Measurements from ENCODE around the gene HYDIN.

The HYDIN gene

GRCh38 chr16:71230122-71230845 lies at the start of gene HYDIN:
TSS of gene HYDIN (minus strand) at chr16:71230722. CDS start at chr16:71186895, 43,827 bp downstream.
- H3K27ac ChIP-seq = no peak within 1 kb of the TSS
- peak; percentile 16 for DNase-seq (ENCODE audit: low read depth, low spot score)

DNA sequence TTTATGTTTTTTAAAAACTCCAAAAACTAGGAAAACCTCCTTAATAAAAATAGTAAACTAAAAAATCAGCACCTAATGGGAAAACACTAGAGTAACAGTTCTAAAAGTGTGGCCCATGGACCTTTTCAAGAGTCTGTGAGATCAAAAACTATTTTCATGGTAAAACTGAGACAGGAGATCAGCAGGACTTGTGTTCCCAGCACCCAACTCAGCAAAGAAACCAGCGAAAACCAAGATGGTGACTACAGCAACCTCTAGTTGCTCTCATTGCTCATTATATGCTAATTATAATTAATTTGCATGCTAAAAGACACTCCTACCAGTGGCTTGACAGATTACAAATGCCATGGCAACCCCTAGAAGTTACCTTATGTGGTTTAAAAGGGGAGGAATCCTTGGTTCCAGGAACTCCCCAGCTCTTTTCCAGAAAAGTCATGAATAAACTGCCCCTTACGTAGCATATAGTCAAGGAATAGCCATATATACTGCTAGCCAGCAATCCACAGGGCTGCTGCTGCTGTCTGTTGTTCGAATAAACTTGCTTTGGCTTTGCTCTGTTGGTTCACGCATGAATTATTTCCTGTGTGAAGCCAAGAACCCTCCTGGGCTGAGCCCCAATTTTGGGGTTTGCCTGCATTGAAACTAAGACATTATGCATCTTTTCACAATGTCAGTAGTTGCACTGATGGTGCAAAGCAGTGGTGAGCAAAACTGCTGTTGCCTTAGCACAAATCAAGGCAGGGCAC lies 46.2 kb upstream of the HYDIN start:
- no peak overlapping the region for H3K27ac ChIP-seq
- no peak for DNase-seq (ENCODE audit: low read depth, low spot score)

- no peak overlapping the region for H3K27ac ChIP-seq
- DNase-seq (ENCODE audit: low read depth, low spot score) = no peak
These were observed 42.9 kb upstream of the HYDIN start for GRCh38 chr16:71273384-71273783.

DNA sequence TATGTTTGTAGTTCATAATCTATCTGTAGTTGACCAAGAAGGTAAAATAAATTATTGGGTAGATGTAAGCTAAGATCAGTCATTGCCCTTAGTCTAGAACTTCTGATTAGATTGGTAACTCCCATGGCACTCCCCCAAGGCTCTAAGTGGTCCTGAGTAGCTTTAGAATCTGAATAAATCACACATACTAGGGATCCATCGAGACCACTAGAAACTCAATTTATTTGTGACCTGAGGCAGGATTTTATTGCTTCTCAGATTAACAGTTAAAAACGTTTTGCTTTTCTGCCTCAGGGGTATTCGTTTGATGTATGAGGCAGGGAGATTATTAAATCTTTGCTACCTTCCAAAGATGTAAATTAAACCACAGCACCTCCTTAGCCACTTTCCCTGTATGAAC lies 33.8 kb upstream of the HYDIN start:
- H3K27ac ChIP-seq = no peak overlapping the region
- DNase-seq (ENCODE audit: low read depth, low spot score) = no peak

- DNase-seq (ENCODE audit: low read depth, low spot score) = no peak
- no peak overlapping the region for H3K27ac ChIP-seq
These were observed 33.1 kb upstream of the HYDIN start for GRCh38 chr16:71263582-71263981.

GRCh38 chr16:71262391-71262790 lies 31.9 kb upstream of the HYDIN start:
- DNase-seq (ENCODE audit: low read depth, low spot score) = no peak
- H3K27ac ChIP-seq = no peak overlapping the region

DNA sequence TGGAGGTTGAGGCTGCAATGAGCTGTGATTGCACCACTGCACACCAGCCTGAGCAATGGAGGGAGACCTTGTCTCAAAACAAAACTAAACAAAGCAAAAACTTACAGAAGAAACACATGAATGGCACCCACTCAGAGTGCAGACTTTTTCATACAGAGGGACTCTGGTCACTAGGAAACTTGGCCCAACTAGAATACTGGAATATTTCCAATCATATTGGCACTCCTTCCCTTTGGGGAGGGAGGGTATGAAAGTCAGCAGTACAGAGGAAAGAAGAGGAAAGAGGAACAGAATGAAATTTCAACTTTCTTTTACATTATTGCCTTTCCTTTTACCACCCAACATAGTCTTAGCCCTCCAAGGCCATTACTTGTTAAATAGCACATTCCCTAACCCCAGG lies 30.5 kb upstream of the HYDIN start:
- DNase-seq (ENCODE audit: low read depth, low spot score) = no peak
- H3K27ac ChIP-seq = no peak overlapping the region

DNA sequence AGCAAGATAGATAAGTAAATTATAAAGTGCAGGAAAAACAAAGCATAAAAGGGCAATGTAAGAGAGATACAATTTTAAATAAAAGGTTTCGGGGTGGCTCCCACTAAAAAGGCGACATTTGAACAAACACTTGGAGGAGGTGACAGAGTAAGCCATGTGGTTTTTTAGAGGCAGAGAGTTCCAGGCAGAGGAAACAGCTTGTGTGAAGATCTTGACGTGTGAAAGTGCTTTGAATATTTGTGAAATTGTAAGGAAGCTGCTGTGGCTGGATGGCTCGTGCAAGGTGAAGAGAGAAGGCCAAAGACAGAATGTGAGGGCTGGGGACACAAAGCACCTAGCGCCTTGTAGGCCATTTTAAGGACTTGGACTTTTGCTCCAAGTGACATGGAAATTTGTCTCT lies 28.6 kb upstream of the HYDIN start:
- no peak overlapping the region for H3K27ac ChIP-seq
- no peak for DNase-seq (ENCODE audit: low read depth, low spot score)

- H3K27ac ChIP-seq = no peak overlapping the region
- DNase-seq (ENCODE audit: low read depth, low spot score) = no peak
These were observed 27.9 kb upstream of the HYDIN start for GRCh38 chr16:71258372-71258771.

DNA sequence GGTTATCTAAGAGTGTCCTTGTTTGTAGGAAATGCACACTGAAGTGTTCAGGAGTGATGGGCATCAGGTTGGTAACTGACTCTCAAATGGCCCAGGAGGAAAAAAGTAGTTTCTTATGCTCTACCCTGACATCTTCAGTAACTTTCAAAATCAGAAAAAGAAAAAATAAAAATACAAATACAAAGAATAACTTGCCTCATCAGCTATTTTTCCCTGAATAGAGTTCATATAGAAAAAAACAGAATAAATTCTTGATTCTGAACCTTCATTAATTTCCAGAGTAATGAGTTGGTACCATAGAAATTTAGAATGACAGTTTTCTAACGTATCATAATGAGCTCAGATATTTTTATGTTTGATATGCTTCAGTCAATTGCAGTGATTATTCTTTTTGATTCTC lies 27.2 kb upstream of the HYDIN start:
- DNase-seq (ENCODE audit: low read depth, low spot score) = no peak
- H3K27ac ChIP-seq = no peak overlapping the region

DNA sequence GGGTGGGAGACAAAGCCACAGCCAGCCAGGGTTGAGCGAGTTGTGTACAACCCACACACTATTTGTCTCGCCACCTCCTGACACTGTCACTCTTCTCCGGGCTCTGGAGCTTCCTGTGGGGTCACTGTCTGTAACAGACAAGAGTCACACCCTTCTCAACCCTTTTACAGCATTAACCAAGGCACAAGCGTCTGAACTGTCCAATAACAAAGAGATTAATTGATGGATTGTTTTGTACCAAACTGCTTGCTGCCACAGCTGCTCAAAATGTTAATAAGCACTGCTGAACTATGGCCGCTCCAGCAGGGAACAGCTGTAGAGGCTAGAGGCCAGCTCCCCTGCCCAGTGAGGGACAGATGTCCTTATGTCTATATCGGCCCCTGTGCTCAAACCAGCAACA lies 25.2 kb upstream of the HYDIN start:
- no peak for DNase-seq (ENCODE audit: low read depth, low spot score)
- H3K27ac ChIP-seq = no peak overlapping the region

DNA sequence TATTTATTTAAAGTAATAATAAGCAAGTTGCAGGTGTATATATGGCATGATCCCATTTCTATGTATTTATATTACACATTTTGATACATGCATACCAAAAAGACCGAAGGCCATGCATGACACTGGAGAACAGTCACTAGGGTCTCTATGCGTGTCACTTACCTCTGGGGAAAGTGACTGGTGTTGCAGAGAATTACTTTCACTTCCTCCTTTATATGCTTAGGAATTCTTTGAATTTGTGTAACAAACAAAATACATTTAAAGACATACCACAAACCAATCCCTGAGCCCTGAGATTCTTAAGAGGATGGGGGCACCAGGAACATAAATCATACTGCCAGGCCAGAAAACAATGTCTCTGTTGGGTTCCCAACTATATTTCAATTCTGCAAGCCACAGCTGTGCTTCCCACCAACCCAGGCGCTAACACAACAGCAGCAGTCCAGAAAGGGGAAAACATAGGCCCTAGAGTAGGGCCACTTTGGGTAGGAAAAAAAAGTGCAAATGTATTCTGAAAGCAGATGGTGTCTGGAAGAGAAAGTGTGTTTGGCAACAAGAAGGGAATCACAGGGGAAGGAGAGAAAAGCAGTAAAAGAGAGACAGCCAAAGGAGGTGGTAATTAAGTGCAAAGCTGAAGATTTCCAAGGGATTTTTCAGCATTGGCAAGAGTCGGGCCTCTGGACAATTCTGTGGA lies 24.5 kb upstream of the HYDIN start:
- no peak for DNase-seq (ENCODE audit: low read depth, low spot score)
- no peak overlapping the region for H3K27ac ChIP-seq

GRCh38 chr16:71250461-71251235 lies 20.1 kb upstream of the HYDIN start:
- peak; percentile 79 for DNase-seq (ENCODE audit: low read depth, low spot score)
- H3K27ac ChIP-seq = peak overlapping the region; percentile 57

- peak overlapping the region; percentile 57 for H3K27ac ChIP-seq
- no peak for DNase-seq (ENCODE audit: low read depth, low spot score)
These were observed 18.9 kb upstream of the HYDIN start for GRCh38 chr16:71249399-71249798.

DNA sequence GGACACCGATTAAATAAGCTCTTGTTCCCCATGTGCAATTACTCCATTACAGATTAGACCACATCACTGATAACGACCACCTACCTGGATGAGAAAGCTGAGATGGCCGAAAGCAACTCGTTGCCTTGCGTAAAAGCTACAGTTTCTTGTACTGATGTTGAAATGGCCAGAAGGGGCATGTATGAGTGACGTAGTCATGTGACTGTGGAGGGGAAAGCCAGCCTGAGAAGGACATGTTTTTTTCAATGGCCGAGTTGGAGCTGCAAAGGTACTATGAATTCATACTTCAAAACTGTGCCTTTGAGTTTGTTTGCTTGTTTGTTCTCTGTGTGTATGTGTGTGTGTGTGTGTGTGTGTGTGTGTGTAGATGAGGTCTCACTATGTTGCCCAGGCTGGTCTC lies 17.0 kb upstream of the HYDIN start:
- no peak for DNase-seq (ENCODE audit: low read depth, low spot score)
- H3K27ac ChIP-seq = no peak overlapping the region

GRCh38 chr16:71246309-71246708 lies 15.8 kb upstream of the HYDIN start:
- no peak for DNase-seq (ENCODE audit: low read depth, low spot score)
- no peak overlapping the region for H3K27ac ChIP-seq

DNA sequence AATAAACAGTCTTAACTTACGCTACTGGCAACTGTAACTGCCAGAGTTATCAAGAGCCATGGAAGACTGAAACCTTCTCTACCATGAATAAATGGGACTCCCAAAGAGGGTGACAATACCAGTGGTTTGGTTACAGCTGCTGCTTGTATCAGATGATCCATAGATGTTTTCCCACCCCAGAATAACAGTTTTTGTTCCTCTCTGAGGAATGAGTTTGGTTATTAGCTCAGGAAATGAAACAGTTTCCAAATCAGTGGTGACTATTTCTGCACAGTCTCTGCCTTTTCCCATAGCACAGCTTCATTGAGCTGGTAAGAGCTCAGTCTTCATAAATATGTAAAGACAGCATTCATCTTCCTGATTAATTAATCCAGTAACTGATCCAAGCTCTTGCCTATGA lies 14.0 kb upstream of the HYDIN start:
- H3K27ac ChIP-seq = no peak overlapping the region
- DNase-seq (ENCODE audit: low read depth, low spot score) = no peak

DNA sequence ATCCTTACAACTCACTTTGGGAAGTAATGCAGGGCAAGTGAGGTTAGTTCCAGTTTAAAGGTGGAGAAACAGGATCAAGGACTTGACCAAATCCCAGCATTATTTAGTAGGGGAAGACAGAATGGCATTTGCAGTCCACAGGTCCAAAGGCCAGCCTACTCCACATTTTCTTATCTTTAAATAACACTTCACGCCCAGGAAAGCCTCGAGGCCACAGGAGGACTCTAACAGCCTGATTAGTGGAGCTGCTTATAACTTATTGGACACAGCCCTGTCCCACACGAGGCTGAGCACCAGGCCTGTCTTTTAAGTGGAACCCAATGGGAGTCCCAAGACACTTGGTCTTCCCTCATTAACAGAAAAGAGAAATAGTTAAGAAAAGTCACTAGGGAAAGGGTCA lies 12.1 kb upstream of the HYDIN start:
- DNase-seq (ENCODE audit: low read depth, low spot score) = no peak
- H3K27ac ChIP-seq = no peak overlapping the region

- DNase-seq (ENCODE audit: low read depth, low spot score) = no peak
- no peak overlapping the region for H3K27ac ChIP-seq
These were observed 11.5 kb upstream of the HYDIN start for GRCh38 chr16:71242036-71242435.

DNA sequence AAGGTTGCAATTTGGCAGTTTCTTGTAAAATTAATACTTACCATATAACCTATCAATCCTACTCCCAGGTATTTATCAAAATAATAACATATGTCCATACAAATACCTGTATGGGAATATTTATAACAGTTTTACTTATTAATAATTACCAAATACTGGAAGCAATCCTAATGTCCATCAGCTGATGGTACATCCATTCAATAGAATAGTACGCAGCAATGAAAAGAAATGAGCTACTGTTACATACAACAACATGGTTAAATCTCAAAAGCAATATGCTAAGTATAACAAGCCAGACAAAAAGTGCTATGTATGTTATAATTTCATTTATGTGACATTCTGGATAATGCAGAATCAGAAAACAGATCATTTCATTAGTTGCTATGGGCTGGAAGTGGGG lies 1.2 kb downstream of the HYDIN start:
- no peak overlapping the region for H3K27ac ChIP-seq
- no peak for DNase-seq (ENCODE audit: low read depth, low spot score)
